Activated B cell treated with CpG ODN at 0.5 μM for 24 hours (primary cell): ENCODE data around the gene GNG11. TPM values are rescaled to one million over a fixed set of nuclear protein-coding genes. Genes with fewer than 3 reads are reported as not detected.

ENCODE experiments used
- ATAC-seq: fragments of 200-7000 bp; cut with Tn5 transposase; one replicate; pipeline ENCODE4 v1.10.0; 2021; ENCODE audit warnings: low read depth, mild to moderate bottlenecking, moderate library complexity
- CTCF ChIA-PET: fragments of 350-600 bp; sonication (Branson Sonifier 250); formaldehyde crosslinking; loops from one replicate; lab custom pipeline; 2021; ENCODE audit warnings: antibody characterized with exemption; lab: Charles Lee
- POLR2A ChIA-PET: fragments of 350-600 bp; sonication (Branson Sonifier 250); formaldehyde crosslinking; loops from one replicate; lab custom pipeline; 2021; ENCODE audit warnings: antibody characterized with exemption; lab: Charles Lee
- DNase-seq: peaks from one replicate; pipeline ENCODE4 v3.0.0; 2022
- H3K27ac Mint-ChIP-seq: one replicate; pipeline ENCODE4 v1.8.0; 2020; ENCODE audit warnings: mixed read lengths
- H3K27me3 Mint-ChIP-seq: one replicate; pipeline ENCODE4 v1.8.0; 2021; ENCODE audit warnings: mixed read lengths
- H3K36me3 Mint-ChIP-seq: one replicate; pipeline ENCODE4 v1.8.0; 2021; ENCODE audit warnings: low read depth, mixed read lengths
- H3K4me1 Mint-ChIP-seq: one replicate; pipeline ENCODE4 v1.8.0; 2021; ENCODE audit warnings: mixed read lengths
- H3K4me3 Mint-ChIP-seq: one replicate; pipeline ENCODE4 v1.8.0; 2020; ENCODE audit warnings: mild to moderate bottlenecking, mixed read lengths
- H3K9me3 Mint-ChIP-seq: one replicate; pipeline ENCODE4 v1.8.0; 2020; ENCODE audit warnings: mixed read lengths
- intact Hi-C: fragments of 100-400 bp; cut with micrococcal nuclease; formaldehyde crosslinking; loops from one replicate; pipeline ENCODE4 v1.15.1; 2024
- total RNA-seq: library from RNA; stranded (reverse); gene quantifications from 2 replicates; pipeline ENCODE4 v1.2.3, GENCODE V29; 2022
- TF ChIP-seq, protein P1 (sequence below): fragments of 200-600 bp; IDR thresholded peaks from one replicate; pipeline ENCODE4 v1.8.0; 2022; ENCODE audit warnings: antibody characterized with exemption, mild to moderate bottlenecking

Gene GNG11
- total RNA-seq, 1 donor from 2014 or later: 2.6 TPM

DNA sequence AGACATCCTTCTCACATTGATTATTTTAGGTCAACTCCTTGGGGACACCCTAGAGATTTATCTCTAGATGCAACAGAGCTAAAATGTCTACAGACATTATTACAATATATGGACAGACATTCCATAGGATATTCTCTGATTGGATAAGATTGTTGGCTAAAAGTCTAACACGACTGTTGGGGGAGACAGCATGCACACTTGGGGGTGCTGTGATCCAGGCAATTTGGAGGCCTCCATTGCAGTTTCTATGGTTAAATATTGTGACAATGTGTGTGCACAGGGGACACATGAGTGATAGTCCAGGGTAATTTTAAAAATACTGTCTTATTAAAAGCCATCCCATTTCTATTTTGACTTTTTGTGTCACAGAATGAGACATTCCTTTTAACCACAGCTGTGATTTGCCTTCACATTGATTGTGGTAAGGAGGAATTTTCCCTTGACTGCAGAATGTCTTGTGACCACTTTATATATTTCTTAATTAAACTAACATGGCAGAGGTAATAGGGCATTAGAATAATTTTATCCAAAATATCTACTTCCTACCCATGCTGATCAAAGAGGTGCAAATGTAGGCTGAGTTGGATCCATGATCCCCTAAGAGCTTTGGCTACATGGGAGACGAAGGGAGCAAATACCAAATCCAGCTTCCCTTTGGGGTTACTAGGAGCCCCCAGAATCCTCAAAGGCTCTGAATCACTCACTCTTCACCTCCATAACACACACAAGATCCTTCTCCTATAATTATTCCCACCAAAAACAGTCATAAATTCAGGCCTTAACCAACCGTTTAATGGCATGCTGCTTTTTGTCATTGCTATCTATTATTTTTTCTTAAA lies 38.2 kb upstream of the GNG11 start:
- no peak for DNase-seq
- no peaks in the 10 kb centered on the region for H3K36me3 Mint-ChIP-seq
- peaks cover 5% of the 10 kb centered on the region for H3K27me3 Mint-ChIP-seq
- TF ChIP-seq, protein P1, sequence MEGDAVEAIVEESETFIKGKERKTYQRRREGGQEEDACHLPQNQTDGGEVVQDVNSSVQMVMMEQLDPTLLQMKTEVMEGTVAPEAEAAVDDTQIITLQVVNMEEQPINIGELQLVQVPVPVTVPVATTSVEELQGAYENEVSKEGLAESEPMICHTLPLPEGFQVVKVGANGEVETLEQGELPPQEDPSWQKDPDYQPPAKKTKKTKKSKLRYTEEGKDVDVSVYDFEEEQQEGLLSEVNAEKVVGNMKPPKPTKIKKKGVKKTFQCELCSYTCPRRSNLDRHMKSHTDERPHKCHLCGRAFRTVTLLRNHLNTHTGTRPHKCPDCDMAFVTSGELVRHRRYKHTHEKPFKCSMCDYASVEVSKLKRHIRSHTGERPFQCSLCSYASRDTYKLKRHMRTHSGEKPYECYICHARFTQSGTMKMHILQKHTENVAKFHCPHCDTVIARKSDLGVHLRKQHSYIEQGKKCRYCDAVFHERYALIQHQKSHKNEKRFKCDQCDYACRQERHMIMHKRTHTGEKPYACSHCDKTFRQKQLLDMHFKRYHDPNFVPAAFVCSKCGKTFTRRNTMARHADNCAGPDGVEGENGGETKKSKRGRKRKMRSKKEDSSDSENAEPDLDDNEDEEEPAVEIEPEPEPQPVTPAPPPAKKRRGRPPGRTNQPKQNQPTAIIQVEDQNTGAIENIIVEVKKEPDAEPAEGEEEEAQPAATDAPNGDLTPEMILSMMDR: no peak
- CTCF ChIA-PET: interaction anchor here (1.0 to 1.2 kb wide), 2 partner anchors 199 to 204 kb away, joined by 3 read pairs; no protein-coding TSS in a partner anchor
- H3K4me1 Mint-ChIP-seq: no peaks in the 10 kb centered on the region
- no peak overlapping the region for H3K27ac Mint-ChIP-seq
- POLR2A ChIA-PET: no interaction called here
- intact Hi-C loops: loop anchor here (1.0 kb wide), 1 partner anchor 553 kb away; no protein-coding TSS in a partner anchor
- no peak for ATAC-seq
- peaks cover 2% of the 10 kb centered on the region for H3K9me3 Mint-ChIP-seq
- H3K4me3 Mint-ChIP-seq: no peak overlapping the region

DNA sequence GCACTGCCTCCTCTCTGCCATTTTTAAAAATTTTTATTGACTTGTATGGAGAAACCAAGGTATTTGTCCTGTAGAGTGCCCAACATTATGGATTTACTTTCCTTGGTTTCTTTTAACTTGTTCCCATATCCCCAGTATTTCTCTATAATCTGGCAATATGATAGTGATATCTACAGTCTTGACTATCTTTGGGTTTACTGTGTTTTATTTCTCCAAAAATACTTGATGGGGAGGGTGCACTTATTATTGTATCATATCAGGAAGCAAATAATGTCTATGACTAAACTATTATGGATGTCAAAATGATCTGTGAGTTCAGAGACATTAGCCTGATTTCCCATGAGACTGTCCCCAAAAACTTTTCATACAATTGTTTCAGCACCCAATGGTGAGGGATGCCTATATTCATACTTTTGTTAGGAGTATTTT lies 37.6 kb upstream of the GNG11 start:
- ATAC-seq (no peak), DNase-seq (no peak)
- no peak overlapping the region for H3K27ac Mint-ChIP-seq
- intact Hi-C loops: loop anchor here (1.0 kb wide), 1 partner anchor 552 kb away; no protein-coding TSS in a partner anchor
- ChIA-PET CTCF (no interaction called here), POLR2A (no interaction called here)
- no peaks in the 10 kb centered on the region for H3K36me3 Mint-ChIP-seq
- no peak overlapping the region for H3K4me3 Mint-ChIP-seq
- no peaks in the 10 kb centered on the region for H3K4me1 Mint-ChIP-seq
- peaks cover 9% of the 10 kb centered on the region for H3K27me3 Mint-ChIP-seq
- TF ChIP-seq, protein P1: no peak
- peaks cover 2% of the 10 kb centered on the region for H3K9me3 Mint-ChIP-seq

DNA sequence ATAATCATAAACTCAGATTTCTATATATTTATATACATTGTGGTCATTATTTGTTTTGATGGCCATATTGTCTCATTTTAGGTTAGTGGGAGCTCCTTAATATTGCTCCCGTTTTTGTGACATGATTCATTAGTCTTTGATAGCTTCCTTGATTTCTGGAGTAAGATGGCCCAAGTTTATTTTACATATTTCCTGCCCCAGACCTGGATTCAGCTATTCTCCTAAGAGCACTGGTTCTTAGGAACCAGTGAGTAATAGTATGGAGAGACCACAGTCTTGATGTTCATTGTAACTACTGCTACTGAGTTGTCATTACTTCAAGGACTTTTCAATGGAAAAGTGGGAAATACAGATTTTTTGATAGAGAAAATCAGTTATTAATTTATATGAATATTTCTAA lies 37.0 kb upstream of the GNG11 start:
- intact Hi-C loops: no loop called here
- peaks cover 14% of the 10 kb centered on the region for H3K27me3 Mint-ChIP-seq
- H3K9me3 Mint-ChIP-seq: peaks cover under 1% of the 10 kb centered on the region
- no peaks in the 10 kb centered on the region for H3K36me3 Mint-ChIP-seq
- TF ChIP-seq, protein P1: no peak
- no peak overlapping the region for H3K27ac Mint-ChIP-seq
- DNase-seq: no peak
- no peak for ATAC-seq
- H3K4me3 Mint-ChIP-seq: no peak overlapping the region
- ChIA-PET POLR2A (no interaction called here), CTCF (no interaction called here)
- peaks cover under 1% of the 10 kb centered on the region for H3K4me1 Mint-ChIP-seq

DNA sequence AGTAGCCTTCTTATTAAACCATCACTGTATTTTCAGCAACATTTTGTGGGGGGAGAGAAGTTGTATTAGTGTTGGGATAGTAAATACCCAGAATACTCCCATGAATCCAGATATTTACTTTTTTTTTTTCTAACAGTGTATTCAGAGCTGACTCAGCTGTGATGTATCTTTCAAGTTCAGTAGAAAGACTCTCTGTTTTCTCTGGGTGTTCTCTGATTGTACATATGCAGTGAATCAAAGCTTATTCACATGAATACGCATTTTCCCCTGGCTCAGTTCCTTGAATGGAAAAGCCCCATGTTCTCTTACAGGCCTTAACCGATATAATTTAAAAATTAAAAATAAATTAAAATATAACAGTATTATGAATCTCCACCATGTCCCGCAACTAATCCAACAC lies 32.3 kb upstream of the GNG11 start:
- no peak for DNase-seq
- intact Hi-C loops: no loop called here
- no peaks in the 10 kb centered on the region for H3K36me3 Mint-ChIP-seq
- no peak overlapping the region for H3K4me3 Mint-ChIP-seq
- TF ChIP-seq, protein P1: no peak
- peaks cover 46% of the 10 kb centered on the region for H3K27me3 Mint-ChIP-seq
- H3K27ac Mint-ChIP-seq: no peak overlapping the region
- no peak for ATAC-seq
- H3K9me3 Mint-ChIP-seq: no peaks in the 10 kb centered on the region
- peaks cover 11% of the 10 kb centered on the region for H3K4me1 Mint-ChIP-seq
- CTCF ChIA-PET: interaction anchor here (0.7 kb wide), 1 partner anchor 165 kb away, joined by 3 read pairs; no protein-coding TSS in a partner anchor
- POLR2A ChIA-PET: no interaction called here

DNA sequence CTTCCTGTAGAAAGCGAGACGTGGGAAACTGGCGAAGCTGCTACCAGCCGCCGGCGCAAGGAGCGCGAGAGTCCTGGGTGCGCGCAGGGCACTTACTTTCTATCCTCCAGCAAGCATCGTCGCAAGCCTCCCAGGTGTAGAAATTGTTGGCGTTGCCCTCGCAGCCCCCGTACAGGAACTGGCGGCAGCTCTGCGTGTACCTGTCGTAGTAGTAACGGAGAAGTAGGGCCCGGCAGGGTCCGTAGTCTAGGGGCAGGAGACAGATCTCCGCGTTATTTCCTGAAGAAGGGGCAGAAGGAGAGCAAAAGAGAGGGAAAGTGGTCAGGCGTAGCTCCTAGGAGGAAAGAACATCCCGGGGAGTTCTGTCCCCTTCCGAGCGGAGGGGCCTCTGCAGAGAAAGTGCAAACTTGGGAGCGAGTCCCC lies 31.5 kb upstream of the GNG11 start:
- ATAC-seq: peak; percentile 37
- intact Hi-C loops: no loop called here
- DNase-seq: peak; percentile 17
- POLR2A ChIA-PET: no interaction called here
- Mint-ChIP-seq H3K27ac (no peak overlapping the region), H3K36me3 (no peaks in the 10 kb centered on the region), H3K4me1 (peaks cover 11% of the 10 kb centered on the region), H3K9me3 (no peaks in the 10 kb centered on the region), H3K27me3 (peaks cover 46% of the 10 kb centered on the region), H3K4me3 (peak overlapping the region; percentile 84)
- CTCF ChIA-PET: no interaction called here
- TF ChIP-seq, protein P1: no peak
